ENCODE data around the gene GTPBP4. TPM values are rescaled to one million over a fixed set of nuclear protein-coding genes. Genes with fewer than 3 reads are reported as not detected.

Gene GTPBP4
- total and polyA plus RNA-seq, 4 donors, result 9.8 to 15.1 (median 12.1) TPM

- H3K36me3 ChIP-seq (ENCODE audit: control insufficient read depth in 4 of 4, insufficient read depth in 3 of 4, low read depth in 1 of 4, low read length in 3 of 4), result no peaks in the 10 kb centered on the region
- peaks cover 4 to 8% (median 6%) of the 10 kb centered on the region in 4 donors for H3K9me3 ChIP-seq (ENCODE audit: control insufficient read depth in 4 of 4, low read length in 3 of 4)
- no peak for DNase-seq (ENCODE audit: low spot score)
- H3K27ac ChIP-seq (ENCODE audit: low read depth in 1 of 2, low read length in 2 of 2), result no peak overlapping the region
- no peaks in the 10 kb centered on the region for H3K27me3 ChIP-seq (ENCODE audit: control insufficient read depth in 4 of 4, insufficient read depth in 4 of 4, low read length in 3 of 4)
- H3K4me3 ChIP-seq (ENCODE audit: low read depth in 1 of 3, low read length in 3 of 3), result no peak overlapping the region
- peaks cover 0 to 7% (median 5%) of the 10 kb centered on the region in 4 donors for H3K4me1 ChIP-seq (ENCODE audit: control insufficient read depth in 4 of 4, insufficient read depth in 4 of 4, low read length in 3 of 4)
- no peak overlapping the region for H3K9ac ChIP-seq (ENCODE audit: low read depth in 1 of 2, low read length in 2 of 2)
- WGBS, result 97% methylated on average over 22 of the region's 22 CpGs
- no peak for TF ChIP-seq RAD21 (IDR thresholded peaks at IDR 0.05)
- TF ChIP-seq ATF3 (IDR thresholded peaks at IDR 0.05), result no peak
- TF ChIP-seq RXRA (IDR thresholded peaks at IDR 0.05), result no peak
- TF ChIP-seq NR2F2 (IDR thresholded peaks at IDR 0.05), result no peak
- TF ChIP-seq MAX (IDR thresholded peaks at IDR 0.05), result no peak
- TF ChIP-seq REST (IDR thresholded peaks at IDR 0.05), result no peak
- TF ChIP-seq CTCF (IDR thresholded peaks at IDR 0.05; ENCODE audit: low read depth, low read length, missing input control), result no peak
- TF ChIP-seq JUND (IDR thresholded peaks at IDR 0.05), result no peak
- TF ChIP-seq FOXA1 (IDR thresholded peaks at IDR 0.05), result no peak
- TF ChIP-seq HNF4G (IDR thresholded peaks at IDR 0.05), result no peak
- TF ChIP-seq EGR1 (IDR thresholded peaks at IDR 0.05; ENCODE audit: low read depth in 2 of 2), result no peak
- TF ChIP-seq FOXA2 (IDR thresholded peaks at IDR 0.05), result no peak
- no peak for TF ChIP-seq HNF4A (conservative IDR thresholded peaks at IDR 0.05)
- no peak for TF ChIP-seq YY1 (IDR thresholded peaks at IDR 0.05)
- no peak for TF ChIP-seq SP1 (IDR thresholded peaks at IDR 0.05)
- TF ChIP-seq GABPA (IDR thresholded peaks at IDR 0.05 in 1 of 2, conservative IDR thresholded peaks at IDR 0.05 in 1 of 2), result no peak
- TF ChIP-seq ZBTB33 (IDR thresholded peaks at IDR 0.05), result no peak
- TF ChIP-seq TAF1 (conservative IDR thresholded peaks at IDR 0.05), result no peak
These were observed 11.9 kb upstream of the GTPBP4 start for GRCh38 chr10:976316-976715.
